HG03196 (cell line): ENCODE data around the gene ADGRE1.

Experiments used
- ATAC-seq: cut with Tn5 transposase; IDR thresholded peaks from one replicate; pipeline ENCODE4 v1.9.1; 2021; ENCODE audit not compliant: unreplicated experiment

ADGRE1 gene

DNA sequence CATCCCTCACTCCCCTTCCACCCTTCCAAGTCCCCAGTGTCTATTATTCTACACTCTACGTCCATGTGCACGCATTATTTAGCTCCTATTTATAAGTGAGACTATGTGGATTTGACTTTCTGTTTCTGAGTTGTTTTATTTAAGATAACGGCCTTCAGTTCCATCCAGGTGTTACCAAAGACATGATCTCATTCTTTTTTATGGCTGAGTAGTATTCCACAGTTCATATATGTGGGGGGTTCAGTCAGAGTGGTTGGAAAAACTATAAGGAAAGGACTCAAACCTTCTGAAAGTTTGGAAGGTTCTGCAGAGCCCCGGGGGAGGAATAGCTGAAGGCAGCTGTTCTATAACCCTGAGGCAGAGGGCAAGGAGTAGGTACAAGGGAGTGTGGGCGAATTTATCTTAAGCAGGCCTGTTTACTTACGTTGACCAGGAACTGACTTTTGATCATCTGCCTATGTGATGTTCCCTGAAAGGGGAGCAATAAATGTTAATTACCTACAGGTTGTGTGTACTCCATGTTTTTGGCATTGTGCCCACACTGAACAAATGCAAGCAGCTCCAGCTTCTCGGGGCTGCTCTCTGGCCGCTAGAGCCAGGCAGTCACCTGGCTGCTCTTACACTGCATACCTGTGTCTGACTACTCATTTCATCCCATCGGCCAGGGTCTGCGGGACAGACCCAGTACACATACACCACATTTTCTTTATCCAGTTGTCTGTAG, 13.5 kb upstream of the ADGRE1 start:
- ATAC-seq: no peak

DNA sequence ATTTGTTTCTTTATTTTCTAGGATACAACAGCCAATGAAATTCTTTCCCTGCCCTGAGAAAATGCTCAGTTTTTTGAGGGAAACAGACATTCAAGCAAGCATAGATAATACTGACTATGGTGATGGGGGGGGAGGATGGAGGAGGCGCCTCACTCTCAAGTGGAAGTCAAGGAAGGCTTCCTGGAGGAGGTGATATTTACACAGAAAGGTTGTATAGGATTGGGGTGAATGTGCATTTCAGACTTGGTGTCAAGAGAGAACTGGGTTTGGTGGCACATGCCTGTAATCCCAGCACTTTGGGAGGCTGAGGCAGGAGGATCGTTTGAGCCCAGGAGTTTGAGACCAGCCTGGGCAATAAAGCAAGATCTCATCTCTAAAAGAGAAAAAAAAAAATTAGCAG, 12.2 kb upstream of the ADGRE1 start:
- ATAC-seq: no peak

DNA sequence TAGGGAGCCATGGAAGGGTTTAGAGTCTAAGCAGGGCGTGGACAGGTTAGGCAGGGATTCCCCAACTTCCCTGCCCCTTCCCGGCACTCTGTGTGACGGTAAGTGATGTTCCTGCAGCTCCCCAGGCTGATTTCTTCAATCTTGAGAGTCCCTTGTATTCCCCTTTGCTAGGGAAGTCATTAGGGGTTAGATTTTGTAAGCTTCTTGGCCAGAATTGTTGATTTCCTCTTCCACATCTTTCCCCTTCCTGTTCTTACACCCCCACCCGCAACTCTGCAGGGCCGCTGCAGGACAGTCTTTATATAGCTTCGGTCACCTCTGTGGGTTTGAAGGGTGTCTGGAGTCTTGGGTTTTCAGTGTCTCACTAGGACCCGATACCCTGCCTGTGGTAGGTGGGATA, 10.6 kb upstream of the ADGRE1 start:
- ATAC-seq: no peak

DNA sequence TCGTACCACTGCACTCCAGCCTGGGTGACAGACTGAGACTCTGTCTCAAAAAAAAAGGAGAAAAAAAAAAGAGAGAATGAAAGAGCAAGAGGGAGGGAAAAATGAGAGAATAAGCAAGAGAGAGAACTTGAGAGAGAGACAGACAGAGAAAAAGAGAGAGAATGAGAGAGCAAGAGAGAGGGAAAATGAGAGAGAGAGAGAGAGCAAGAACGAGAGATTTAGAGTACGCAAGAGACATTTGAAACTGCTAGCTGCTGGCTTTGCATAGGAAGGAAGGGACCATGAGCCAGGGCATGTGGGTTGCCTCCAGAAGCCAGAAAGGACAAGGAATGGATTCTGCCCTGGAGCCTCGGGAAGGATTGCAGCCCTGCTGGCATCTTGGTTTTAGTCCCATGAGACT, 9.6 kb upstream of the ADGRE1 start:
- ATAC-seq: no peak

DNA sequence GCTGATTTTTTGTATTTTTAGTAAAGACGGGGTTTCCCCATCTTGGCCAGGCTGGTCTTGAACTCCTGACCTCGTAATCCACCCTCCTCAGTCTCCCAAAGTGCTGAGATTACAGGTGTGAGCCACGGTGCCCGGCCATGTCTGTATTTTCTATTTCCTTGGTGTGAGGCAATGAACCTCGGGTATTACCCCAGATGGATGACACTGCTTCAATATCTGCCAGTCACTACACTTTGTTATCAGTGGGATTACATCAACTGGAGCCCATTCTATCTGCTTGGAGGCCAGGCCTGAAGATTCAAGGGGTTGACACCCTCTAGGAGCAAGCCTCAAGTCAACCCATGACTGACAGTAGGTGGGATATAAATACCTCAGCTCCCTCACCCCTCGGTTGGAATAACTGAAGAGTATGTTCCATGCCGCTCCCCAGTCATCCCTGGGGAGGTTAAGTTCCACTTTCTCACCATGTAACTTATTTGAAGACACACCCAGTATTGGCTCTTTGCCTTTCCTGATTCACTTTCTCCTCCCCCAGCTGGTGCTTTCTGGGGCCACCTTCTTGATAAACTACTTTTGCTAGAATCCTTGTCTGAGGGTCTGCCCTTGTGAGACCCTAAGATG, 992 bp upstream of the ADGRE1 start:
- ATAC-seq: no peak

DNA sequence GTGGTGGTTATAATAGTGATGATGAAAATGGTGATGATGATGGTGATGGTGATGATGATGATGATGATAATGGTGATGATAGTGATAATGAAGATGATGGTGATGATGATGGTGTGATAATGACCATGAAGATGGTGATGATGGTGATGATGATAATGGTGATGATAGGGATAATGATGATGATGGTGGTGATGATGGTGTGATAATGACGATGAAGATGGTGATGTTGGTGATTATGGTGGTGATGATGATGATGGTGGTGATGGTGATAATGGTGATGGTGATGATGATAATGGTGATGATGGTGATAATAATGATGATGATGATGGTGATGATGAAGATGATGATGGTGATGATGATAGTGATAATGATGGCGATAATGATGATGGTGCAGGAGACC, 1.6 kb downstream of the ADGRE1 start:
- no peak for ATAC-seq

DNA sequence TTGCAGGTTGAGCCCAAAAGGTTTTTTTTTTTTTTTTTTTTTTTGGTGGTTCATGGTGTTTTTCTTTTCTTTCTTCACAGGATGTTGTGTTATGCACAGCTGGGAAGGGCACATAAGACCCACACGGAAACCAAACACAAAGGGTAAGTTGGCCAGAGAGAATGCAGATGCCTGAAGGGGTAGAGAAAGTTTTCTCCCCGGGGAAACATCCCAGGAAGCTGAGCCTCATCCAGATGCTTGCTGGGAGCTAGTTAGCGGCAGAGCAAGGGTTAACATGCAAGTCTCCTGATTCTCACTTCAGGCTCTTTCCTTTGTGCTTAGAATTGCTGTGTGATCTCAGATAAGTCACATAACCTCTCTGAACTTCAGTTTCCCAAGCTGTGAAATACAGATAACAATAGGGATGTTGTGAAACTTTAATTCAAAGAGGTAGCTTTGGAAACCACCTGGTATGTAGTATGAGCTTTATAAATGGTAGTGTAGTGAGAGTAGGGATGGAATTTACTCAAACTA, 3.1 kb downstream of the ADGRE1 start:
- no peak for ATAC-seq

DNA sequence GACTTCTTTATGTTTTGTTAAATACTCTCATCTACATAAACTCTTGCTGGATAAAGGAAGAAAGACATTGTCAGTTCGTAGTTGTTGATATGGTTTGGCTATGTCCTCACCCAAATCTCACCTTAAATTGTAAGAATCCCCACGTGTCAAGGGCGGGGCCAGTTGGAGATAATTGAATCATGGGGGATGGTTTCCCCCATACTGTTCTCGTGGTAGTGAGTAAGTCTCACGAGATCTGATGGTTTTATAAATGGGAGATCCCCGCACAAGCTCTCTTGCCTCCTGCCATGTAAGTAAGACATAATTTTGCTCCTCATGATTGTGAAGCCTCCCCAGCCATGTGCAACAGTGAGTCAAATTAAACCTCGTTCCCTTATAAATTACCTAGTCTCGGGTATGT, 3.6 kb downstream of the ADGRE1 start:
- ATAC-seq: no peak

DNA sequence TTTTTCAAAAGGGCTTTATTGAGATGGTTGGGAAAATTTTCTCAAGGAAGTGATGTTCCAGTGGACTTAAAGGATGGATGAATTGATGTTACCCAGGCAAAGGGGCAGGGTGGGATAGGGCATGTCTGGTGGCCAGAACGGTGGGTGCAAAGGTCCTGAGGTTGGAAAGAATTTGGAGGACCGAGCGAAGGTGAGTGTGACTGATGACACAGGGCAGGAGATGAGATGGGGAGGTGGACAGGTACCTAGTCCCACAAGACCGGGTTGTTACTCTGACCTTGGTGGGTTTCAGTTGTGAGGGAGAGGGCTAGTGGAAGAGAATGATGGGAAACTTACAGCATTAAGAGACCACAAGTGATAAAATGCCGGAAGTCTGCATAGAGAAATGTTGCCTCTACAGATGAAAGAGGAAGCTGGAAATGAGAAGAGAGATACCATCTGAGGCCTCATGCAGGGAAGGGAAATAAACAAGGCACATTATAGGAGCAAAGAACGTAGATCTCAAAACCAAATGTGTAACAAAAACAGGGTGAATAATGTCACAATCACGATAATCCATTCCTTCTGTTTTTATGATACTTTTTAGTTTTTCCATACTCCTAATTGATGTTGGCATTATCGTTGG, 4.5 kb downstream of the ADGRE1 start:
- ATAC-seq: no peak

DNA sequence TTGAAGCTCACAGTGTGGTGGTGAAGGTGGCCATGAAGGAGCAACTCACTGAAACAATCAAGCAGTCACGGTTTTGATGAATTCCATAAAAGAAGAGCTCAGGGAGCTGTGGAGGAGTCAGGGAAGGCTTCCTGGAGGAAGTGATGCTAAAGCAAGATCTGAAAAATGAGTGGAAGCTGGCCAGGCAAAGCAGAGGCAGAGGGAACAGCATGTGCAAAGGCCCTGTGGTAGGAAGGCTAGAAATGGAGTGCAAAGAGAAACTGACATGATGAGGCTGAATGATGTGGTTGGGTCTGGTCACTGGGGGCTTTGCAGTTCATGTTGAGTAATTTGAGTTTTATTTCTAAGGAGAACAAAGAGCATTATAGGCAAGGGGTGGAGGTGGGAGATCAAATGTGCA, 6.9 kb downstream of the ADGRE1 start:
- no peak for ATAC-seq

DNA sequence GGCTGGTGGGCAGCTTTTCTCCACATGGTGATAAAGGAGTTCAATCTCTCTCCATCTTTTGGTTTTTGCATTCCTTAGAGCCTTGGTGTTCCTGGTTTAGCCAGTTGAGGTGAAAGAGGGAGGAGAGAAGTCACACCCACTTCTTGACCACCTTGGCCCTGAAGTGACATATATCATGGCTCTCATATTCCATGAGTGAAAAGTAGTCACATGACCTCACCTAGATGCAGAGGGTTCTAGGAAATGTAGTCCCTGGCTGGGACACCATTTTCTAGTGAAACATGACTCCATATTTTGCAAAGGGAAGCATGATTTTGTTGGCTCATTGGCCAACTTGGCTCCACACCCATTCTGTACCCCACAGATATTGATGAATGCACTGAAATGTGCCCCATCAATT, 16.1 kb downstream of the ADGRE1 start:
- ATAC-seq: no peak

DNA sequence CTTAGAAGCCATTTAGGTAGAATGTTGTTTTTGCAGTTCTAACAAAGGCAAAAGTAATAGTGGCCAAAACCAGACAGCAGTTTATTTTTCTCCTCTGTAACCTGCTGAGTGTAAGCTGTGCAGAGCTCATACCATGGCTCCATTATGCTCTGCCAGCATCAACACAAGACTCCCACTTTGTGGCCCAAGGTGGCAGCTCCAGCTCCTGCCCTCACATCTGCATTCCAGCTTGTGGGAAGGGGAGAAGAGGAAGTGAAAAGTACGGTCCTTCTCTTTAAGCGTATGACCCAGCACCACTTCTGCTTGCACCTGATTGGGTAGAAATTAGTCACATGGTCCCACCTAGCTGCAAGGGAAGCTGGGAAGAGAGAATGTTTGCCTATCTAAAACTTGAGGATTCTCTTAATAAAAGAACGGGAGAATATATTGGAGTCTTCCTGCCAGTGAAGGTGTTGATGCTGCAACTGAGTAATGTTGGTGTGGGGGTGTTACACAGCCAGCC, 19.2 kb downstream of the ADGRE1 start:
- no peak for ATAC-seq

DNA sequence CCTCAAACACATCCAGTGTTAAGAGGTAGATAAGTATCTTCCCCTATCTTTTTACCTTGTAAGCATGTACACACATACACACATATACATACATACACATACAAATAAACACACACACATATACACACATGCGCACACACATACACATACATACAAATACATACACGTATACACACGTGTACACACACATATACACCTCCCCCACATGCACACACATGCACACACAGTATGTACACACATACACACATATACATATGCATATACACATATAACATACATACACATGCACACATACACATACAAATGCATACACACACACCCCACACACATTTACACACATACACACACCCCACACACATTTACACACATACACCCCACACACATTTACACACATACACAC, 24.1 kb downstream of the ADGRE1 start:
- no peak for ATAC-seq

DNA sequence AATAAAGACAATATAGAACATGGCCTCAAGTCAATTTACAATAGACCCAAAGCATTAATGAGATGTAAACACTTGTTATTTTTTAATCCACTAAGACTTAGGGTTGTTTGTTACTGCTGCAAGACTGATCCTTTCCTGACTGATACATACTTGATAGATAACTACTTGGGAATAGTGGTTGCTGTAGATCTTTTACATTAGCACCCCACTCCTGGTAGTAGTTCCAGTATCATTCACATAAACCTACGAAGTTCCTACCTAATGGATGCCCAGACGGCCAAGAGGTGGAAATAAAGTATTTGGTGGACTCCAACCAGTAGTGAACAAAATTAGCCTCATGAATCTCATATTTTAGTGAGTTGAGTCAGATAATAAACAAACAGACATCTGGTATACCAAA, 26.9 kb downstream of the ADGRE1 start:
- no peak for ATAC-seq

DNA sequence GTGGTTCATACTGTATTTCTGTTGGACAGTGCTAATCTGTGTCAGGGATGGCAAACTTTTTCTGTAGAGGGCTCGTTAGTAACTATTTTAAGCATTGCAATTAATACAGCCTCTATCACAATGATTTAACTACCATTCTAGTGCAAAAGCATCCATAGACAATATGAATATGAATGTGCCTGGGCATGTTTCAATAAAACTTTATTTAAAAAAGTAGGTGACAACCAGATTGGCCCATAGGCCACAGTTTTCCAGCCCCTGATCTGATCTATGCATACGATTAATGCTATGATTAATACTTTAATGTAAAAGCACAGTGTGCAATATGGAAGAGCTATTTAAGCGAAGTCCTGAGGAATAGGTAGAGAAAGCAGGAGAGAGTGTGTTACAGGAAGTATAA, 29.6 kb downstream of the ADGRE1 start:
- no peak for ATAC-seq

DNA sequence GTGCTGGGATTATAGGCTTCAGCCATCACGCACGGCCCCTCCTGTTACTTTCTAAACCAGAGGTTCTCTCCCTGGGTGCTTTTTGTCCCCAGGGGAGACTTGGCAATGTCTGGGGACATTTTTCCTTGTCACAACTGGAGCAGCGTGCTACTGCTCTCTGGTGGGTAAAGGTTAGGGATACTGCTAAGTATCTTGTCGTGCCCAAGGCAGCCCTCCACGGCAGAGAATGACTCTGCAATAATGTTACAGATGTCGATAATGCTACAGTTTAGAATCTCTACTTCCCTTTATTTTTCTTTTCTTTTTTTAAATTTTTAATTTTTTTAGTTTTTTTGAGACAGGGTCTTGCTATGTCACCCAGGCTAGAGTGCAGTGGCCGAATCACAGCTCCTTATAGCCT, 38.0 kb downstream of the ADGRE1 start:
- ATAC-seq: no peak

DNA sequence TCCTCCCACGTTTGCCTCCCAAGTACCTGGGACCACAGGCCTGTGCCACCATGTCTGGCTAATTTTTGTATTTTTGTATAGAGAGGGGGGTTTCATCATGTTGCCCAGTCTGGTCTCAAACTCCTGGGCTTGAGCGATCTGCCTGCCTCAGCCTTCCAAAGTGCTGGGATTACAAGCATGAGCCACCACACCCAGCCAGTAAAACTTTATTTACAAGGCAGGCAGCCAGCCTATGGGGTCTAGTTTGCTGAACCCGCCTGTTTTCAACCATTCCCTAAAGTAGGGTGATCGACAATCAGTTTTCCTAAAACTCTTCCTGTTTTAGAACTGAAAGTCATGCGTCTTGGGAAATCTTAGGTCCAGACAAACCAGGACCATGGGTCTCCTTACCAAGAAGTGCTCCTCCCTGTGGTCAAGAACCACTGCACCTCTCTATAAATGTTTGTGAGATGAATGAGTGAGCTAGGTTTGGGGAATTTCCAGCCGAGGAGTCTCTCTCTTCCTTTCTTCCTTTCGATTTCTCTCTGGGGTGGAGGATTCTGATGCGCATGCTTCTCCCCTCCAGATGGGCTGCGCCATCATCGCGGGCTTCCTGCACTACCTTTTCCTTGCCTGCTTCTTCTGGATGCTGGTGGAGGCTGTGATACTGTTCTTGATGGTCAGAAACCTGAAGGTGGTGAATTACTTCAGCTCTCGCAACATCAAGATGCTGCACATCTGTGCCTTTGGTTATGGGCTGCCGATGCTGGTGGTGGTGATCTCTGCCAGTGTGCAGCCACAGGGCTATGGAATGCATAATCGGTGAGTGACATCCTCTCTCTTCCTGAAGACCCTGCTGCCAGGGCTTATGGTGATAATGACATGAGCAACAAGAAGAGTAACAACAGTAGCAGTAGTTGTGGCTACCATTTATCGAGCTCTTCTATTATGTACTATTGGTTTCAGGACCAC, 38.7 kb downstream of the ADGRE1 start:
- ATAC-seq: no peak

DNA sequence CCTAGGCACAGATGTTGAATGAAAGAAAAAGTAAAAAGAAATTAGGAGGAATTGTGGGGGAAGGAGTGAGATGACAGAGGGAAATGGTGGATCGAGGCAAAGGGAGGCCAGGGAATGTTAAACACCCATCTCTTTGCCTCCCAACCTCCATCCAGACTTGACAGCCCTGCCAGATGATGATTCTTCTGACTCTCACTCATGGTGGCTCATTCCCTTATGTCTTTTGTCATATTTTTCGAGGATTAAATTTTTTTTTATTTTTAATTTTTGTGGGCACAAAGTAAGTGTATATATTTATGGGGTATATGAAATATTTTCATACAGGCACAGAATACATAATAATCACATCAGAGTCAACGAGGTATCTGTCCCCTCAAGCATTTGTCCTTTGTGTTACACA, 42.8 kb downstream of the ADGRE1 start:
- no peak for ATAC-seq

DNA sequence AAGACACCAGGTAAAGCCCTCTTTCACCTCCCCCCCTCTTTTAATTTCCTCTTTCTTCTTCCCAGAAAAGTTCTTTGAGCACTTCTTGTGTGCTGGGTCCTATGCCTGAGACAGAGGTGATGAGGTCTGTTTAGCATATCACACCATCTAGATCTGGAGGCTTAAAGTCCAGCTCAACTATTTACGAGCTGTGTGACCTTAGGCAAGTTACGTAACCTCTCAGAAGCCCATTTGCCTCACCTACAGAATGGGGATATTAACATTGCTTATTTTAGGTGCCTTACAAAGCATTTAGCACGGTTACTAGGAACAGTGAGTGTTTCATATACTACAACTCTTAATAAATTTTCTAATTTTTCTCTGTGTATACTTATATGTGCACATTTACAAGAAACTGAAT, 47.7 kb downstream of the ADGRE1 start:
- ATAC-seq: no peak

DNA sequence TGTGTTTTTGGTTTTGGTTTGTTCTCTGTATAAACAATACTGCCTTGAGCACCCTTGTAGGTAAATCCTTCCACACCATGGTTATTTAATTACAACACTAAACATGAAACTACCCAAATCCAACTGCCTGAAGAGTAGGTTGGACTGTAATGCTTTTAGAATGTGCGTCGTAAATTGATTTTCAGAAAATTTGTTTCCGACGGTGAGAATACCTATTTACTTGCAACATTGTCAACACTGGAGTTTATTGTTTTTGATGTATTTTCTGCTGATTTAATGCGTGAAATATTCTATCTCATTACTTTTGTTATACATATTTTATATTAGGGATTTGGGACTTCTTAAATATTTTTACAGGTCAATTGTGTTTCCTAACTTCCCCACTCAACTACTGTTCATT, 48.2 kb downstream of the ADGRE1 start:
- no peak for ATAC-seq

DNA sequence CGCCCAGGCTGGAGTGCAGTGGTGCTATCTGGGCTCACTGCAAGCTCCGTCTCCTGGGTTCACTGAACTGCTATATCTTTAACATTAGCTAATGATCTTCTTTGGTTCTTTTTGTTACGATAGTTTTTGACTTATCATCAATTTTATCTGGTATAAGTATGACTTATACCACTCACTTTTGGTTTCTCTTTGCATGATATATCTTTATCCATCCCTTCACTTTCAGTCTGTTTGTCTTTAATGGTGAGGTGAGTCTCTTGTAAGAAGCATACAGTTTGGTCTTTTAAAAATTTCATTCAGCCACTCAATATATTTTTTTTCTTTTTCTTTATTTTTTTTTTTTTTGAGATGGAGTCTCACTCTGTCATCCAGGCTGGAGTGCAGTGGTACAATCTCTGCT, 58.4 kb downstream of the ADGRE1 start:
- ATAC-seq: no peak
